Upper lobe of left lung (tissue), 6 donors: ENCODE results near the gene CDH5. TPM values are rescaled to one million over a fixed set of nuclear protein-coding genes. Genes with fewer than 3 reads are reported as not detected.
"Not testable (repeated sequence)": the region's sequence is repeated elsewhere in the genome, so short reads cannot be mapped to it uniquely, and the experiment has no call there.

Experiments
- ATAC-seq, 2 donors: fragments of 200-7000 bp; cut with Tn5 transposase; one replicate each; pipeline ENCODE4 v1.9.1; 2022; ENCODE audit warnings: mild to moderate bottlenecking in 2 of 2, moderate library complexity in 2 of 2; ENCODE audit not compliant: low FRiP score in 2 of 2
- DNase-seq, 2 donors: peaks; one replicate each; pipeline ENCODE4 v3.0.0-alpha.2; 2019 to 2020
- H3K27ac ChIP-seq, 4 donors: fragments of 200-600 bp; sonication (generic); one replicate each; pipeline ENCODE4 v1.5.1; 2016 to 2019
- H3K27me3 ChIP-seq, 4 donors: fragments of 200-600 bp; sonication (generic); one replicate each; pipeline ENCODE4 v1.5.1; 2017 to 2019
- H3K36me3 ChIP-seq, 4 donors: fragments of 200-600 bp; sonication (generic); one replicate each; pipeline ENCODE4 v1.5.1; 2016 to 2019
- H3K4me1 ChIP-seq, 4 donors: fragments of 200-600 bp; sonication (generic); one replicate each; pipeline ENCODE4 v1.5.1; 2018 to 2019
- H3K4me3 ChIP-seq, 4 donors: fragments of 200-600 bp; sonication (generic); one replicate each; pipeline ENCODE4 v1.5.1; 2017 to 2019; ENCODE audit warnings: mild to moderate bottlenecking in 2 of 4, moderate library complexity in 1 of 4
- H3K9me3 ChIP-seq, 4 donors: fragments of 200-600 bp; sonication (generic); one replicate each; pipeline ENCODE4 v1.5.1; 2018 to 2019
- CTCF ChIP-seq, 6 experiments: fragments of 450-650 bp in 4 of 6; fragments of 200-600 bp in 2 of 6; sonication (generic) in 2 of 6; IDR thresholded peaks; one replicate each; pipeline ENCODE4 v1.5.1; 2016 to 2019; ENCODE audit warnings: antibody characterized with exemption in 6 of 6
- EP300 ChIP-seq, 4 donors: sonication (generic); formaldehyde crosslinking; IDR thresholded peaks; one replicate each; pipeline ENCODE4 v1.5.1; 2017; ENCODE audit warnings: antibody characterized with exemption in 4 of 4, control low read depth in 2 of 4
- POLR2A ChIP-seq, 4 donors: fragments of 450-650 bp; IDR thresholded peaks; one replicate each; pipeline ENCODE4 v1.5.1; 2016 to 2017; ENCODE audit warnings: antibody characterized with exemption in 4 of 4, mild to moderate bottlenecking in 2 of 4
- POLR2AphosphoS5 ChIP-seq, 2 donors: sonication (generic); formaldehyde crosslinking; IDR thresholded peaks; one replicate each; pipeline ENCODE4 v1.5.1; 2017; ENCODE audit warnings: antibody characterized with exemption in 2 of 2
- WGBS, 2 donors: methylation state at CpG; one replicate each; pipeline ENCODE4 v1.1.5; 2017 to 2018; 5-methylcytosine and 5-hydroxymethylcytosine counted together
- total RNA-seq, 6 donors: library from RNA; depleted of rRNA in 4 of 6; stranded (reverse); fragments of >200 nt in 4 of 6; gene quantifications; one replicate each; pipeline versions ENCODE4 v1.1.0 to v1.2.1, GENCODE V29; 2016 to 2021
- donor health status: DM: no; HTN: no; CAD: no; lungs with moderate emphysema.
- donor health status: DM: no; HTN: yes; CAD: no; lungs with severe emphysema.

CDH5 gene
- total RNA-seq, 6 donors from 2014 or later = 54.5 to 146 (median 89.8) TPM

- H3K27ac ChIP-seq = no peak overlapping the region
- H3K36me3 ChIP-seq = no peaks in the 10 kb centered on the region
- TF ChIP-seq EP300 (IDR thresholded peaks at IDR 0.05) = no peak
- no peak for TF ChIP-seq POLR2AphosphoS5 (IDR thresholded peaks at IDR 0.05)
- TF ChIP-seq POLR2A (IDR thresholded peaks at IDR 0.05) = no peak
- TF ChIP-seq CTCF (IDR thresholded peaks at IDR 0.05) = no peak
- H3K9me3 ChIP-seq = no peaks in the 10 kb centered on the region
- H3K4me1 ChIP-seq = peaks cover 0 to 9% (median 4%) of the 10 kb centered on the region in 4 donors
- ATAC-seq (no peak), DNase-seq (peak in 1 of 2 donors; percentile 27)
- H3K27me3 ChIP-seq = no peaks in the 10 kb centered on the region
- WGBS, 2 donors = 77 to 78% methylated on average over 8 to 11 of the region's 11 CpGs
- no peak overlapping the region for H3K4me3 ChIP-seq
Observed at GRCh38 chr16:66324815-66325515, 41.5 kb upstream of the CDH5 start.

GRCh38 chr16:66325717-66326376, 40.6 kb upstream of the CDH5 start:
- H3K27me3 ChIP-seq = no peaks in the 10 kb centered on the region
- H3K27ac ChIP-seq = no peak overlapping the region
- no peak for ATAC-seq
- no peaks in the 10 kb centered on the region for H3K9me3 ChIP-seq
- TF ChIP-seq POLR2A (IDR thresholded peaks at IDR 0.05) (no peak), POLR2AphosphoS5 (IDR thresholded peaks at IDR 0.05) (no peak), CTCF (IDR thresholded peaks at IDR 0.05) (no peak), EP300 (IDR thresholded peaks at IDR 0.05) (no peak)
- no peak overlapping the region for H3K4me3 ChIP-seq
- 78 to 86% methylated on average over 3 to 8 of the region's 8 CpGs for WGBS, 2 donors
- H3K4me1 ChIP-seq = peaks cover 0 to 9% (median 4%) of the 10 kb centered on the region in 4 donors
- no peak for DNase-seq
- no peaks in the 10 kb centered on the region for H3K36me3 ChIP-seq

GRCh38 chr16:66326991-66327513, 39.4 kb upstream of the CDH5 start:
- no peak overlapping the region for H3K27ac ChIP-seq
- 43 to 67% methylated on average over 3 to 13 of the region's 17 CpGs for WGBS, 2 donors
- peaks cover 0 to 9% (median 4%) of the 10 kb centered on the region in 4 donors for H3K4me1 ChIP-seq
- H3K27me3 ChIP-seq = no peaks in the 10 kb centered on the region
- no peaks in the 10 kb centered on the region for H3K36me3 ChIP-seq
- no peak overlapping the region for H3K4me3 ChIP-seq
- ATAC-seq (peak; percentile 18 to 27), DNase-seq (peak in 1 of 2 donors; percentile 47)
- TF ChIP-seq POLR2AphosphoS5 (IDR thresholded peaks at IDR 0.05) (no peak), POLR2A (IDR thresholded peaks at IDR 0.05) (no peak), EP300 (IDR thresholded peaks at IDR 0.05) (no peak), CTCF (IDR thresholded peaks at IDR 0.05) (no peak)
- no peaks in the 10 kb centered on the region for H3K9me3 ChIP-seq

- peak in 1 of 2 donors; percentile 25 for DNase-seq
- Histone ChIP-seq H3K9me3 (no peaks in the 10 kb centered on the region), H3K4me3 (no peak overlapping the region), H3K36me3 (no peaks in the 10 kb centered on the region), H3K27ac (no peak overlapping the region), H3K4me1 (peaks cover 0 to 9% (median 4%) of the 10 kb centered on the region in 4 donors), H3K27me3 (no peaks in the 10 kb centered on the region)
- ATAC-seq = no peak
- 88 to 95% methylated on average over 10 to 11 of the region's 11 CpGs for WGBS, 2 donors
- no peak for TF ChIP-seq CTCF (IDR thresholded peaks at IDR 0.05)
- TF ChIP-seq EP300 (IDR thresholded peaks at IDR 0.05) = no peak
- no peak for TF ChIP-seq POLR2A (IDR thresholded peaks at IDR 0.05)
- TF ChIP-seq POLR2AphosphoS5 (IDR thresholded peaks at IDR 0.05) = no peak
Observed at GRCh38 chr16:66328282-66328681, 38.2 kb upstream of the CDH5 start.

GRCh38 chr16:66331464-66331863, 35.0 kb upstream of the CDH5 start:
- not testable (repeated sequence) for H3K4me1 ChIP-seq, H3K27ac ChIP-seq, H3K4me3 ChIP-seq, H3K36me3 ChIP-seq, H3K9me3 ChIP-seq, ATAC-seq, DNase-seq, H3K27me3 ChIP-seq
- WGBS, 2 donors = 71 to 79% methylated on average over 2 of the region's 2 CpGs
